HG02870 (cell line): ENCODE measurements around the gene AMPH.
"Not testable (repeated sequence)": the region's sequence is repeated elsewhere in the genome, so short reads cannot be mapped to it uniquely, and the experiment has no call there.

Experiments
- ATAC-seq: cut with Tn5 transposase; IDR thresholded peaks from one replicate; pipeline ENCODE4 v1.9.1; 2021; ENCODE audit warnings: mild to moderate bottlenecking, moderate library complexity; ENCODE audit not compliant: unreplicated experiment

Gene AMPH

GRCh38 chr7:38410056-38410455 lies 221.1 kb downstream of the AMPH start:
- ATAC-seq = no peak

- ATAC-seq = no peak
Observed at GRCh38 chr7:38409531-38409930, 221.6 kb downstream of the AMPH start.

GRCh38 chr7:38398725-38399321 lies 232.3 kb downstream of the AMPH start:
- ATAC-seq = no peak

GRCh38 chr7:38396852-38397251 lies 234.3 kb downstream of the AMPH start:
- no peak for ATAC-seq

- not testable (repeated sequence) for ATAC-seq
Observed at GRCh38 chr7:38395921-38396552, 235.1 kb downstream of the AMPH start.

- no peak for ATAC-seq
Observed at GRCh38 chr7:38394660-38395059, 236.5 kb downstream of the AMPH start.

GRCh38 chr7:38393874-38394273 lies 237.3 kb downstream of the AMPH start:
- ATAC-seq = peak; percentile 63

GRCh38 chr7:38391751-38392150 lies 239.4 kb downstream of the AMPH start:
- no peak for ATAC-seq

GRCh38 chr7:38385682-38386081 lies 245.5 kb downstream of the AMPH start:
- no peak for ATAC-seq

- no peak for ATAC-seq
Observed at GRCh38 chr7:38383281-38383680, 247.9 kb downstream of the AMPH start.

GRCh38 chr7:38382684-38383083 lies 248.5 kb downstream of the AMPH start:
- ATAC-seq = no peak

- no peak for ATAC-seq
Observed at GRCh38 chr7:38375453-38375852, 255.7 kb downstream of the AMPH start.

- no peak for ATAC-seq
Observed at GRCh38 chr7:38374507-38374906, 256.7 kb downstream of the AMPH start.

GRCh38 chr7:38373155-38373554 lies 258.0 kb downstream of the AMPH start:
- ATAC-seq = no peak

- no peak for ATAC-seq
Observed at GRCh38 chr7:38372290-38372689, 258.9 kb downstream of the AMPH start.

GRCh38 chr7:38369816-38370493 lies 261.2 kb downstream of the AMPH start:
- ATAC-seq = peak; percentile 76

GRCh38 chr7:38368191-38368605 lies 263.0 kb downstream of the AMPH start:
- no peak for ATAC-seq

GRCh38 chr7:38367301-38367890 lies 263.8 kb downstream of the AMPH start:
- ATAC-seq = peak; percentile 56

GRCh38 chr7:38363379-38363778 lies 267.8 kb downstream of the AMPH start:
- not testable (repeated sequence) for ATAC-seq

GRCh38 chr7:38362611-38363237 lies 268.4 kb downstream of the AMPH start:
- ATAC-seq = peak; percentile 33

- no peak for ATAC-seq
Observed at GRCh38 chr7:38360776-38361175, 270.4 kb downstream of the AMPH start.
